PFSK-1 (cell line): ENCODE data around the gene ABI2.

Source experiments
- FOXP2 ChIP-seq: optimal IDR thresholded peaks from 2 replicates; pipeline ENCODE3; 2011; ENCODE audit warnings: borderline replicate concordance, control low read depth, inconsistent platforms; ENCODE audit not compliant: insufficient read depth; ENCODE audit errors: extremely low read length, extremely low read depth
- POLR2AphosphoS5 ChIP-seq: IDR thresholded peaks from 2 replicates; pipeline ENCODE4 v1.6.1; 2012; ENCODE audit warnings: low read depth, mild to moderate bottlenecking, control low read depth, low read length, moderate library complexity
- SIN3A ChIP-seq: IDR thresholded peaks from 2 replicates; pipeline ENCODE4 v1.6.1; 2012; ENCODE audit warnings: mild to moderate bottlenecking, low read length, moderate library complexity, borderline replicate concordance; ENCODE audit not compliant: insufficient read depth
- TAF1 ChIP-seq: IDR thresholded peaks from 2 replicates; pipeline ENCODE4 v1.6.1; 2012; ENCODE audit warnings: low read length, control low read depth, borderline replicate concordance; ENCODE audit not compliant: insufficient read depth
- TF ChIP-seq, protein P1 (sequence below), 2 experiments: IDR thresholded peaks; 2 replicates each; pipeline versions ENCODE4 v1.6.1 to v1.8.0; 2011 to 2012; ENCODE audit warnings: low read depth in 2 of 2, low read length in 2 of 2, control low read depth in 1 of 2, inconsistent platforms in 1 of 2, mild to moderate bottlenecking in 1 of 2, moderate library complexity in 1 of 2; ENCODE audit not compliant: insufficient read depth in 1 of 2

The ABI2 gene

DNA sequence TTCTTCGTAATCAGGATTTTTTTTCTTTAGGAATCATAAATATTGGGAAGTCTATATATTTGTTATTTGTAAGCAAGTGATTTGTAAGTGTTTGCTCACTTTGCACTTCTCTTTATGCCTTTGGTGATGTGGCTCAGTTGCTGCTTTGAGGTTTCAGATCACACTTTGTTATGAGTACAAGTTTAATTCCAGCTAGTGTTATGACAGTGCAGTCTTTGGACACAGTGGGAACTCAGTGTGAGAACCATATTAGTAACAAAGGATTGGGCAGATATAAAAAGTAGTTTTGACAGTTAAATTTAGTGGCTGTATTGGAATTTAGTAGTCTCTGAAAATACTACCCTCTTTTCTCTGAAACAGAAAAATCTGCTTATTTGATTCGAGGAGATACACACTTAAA is 67.7 kb downstream of the ABI2 start:
- no peak for TF ChIP-seq TAF1

DNA sequence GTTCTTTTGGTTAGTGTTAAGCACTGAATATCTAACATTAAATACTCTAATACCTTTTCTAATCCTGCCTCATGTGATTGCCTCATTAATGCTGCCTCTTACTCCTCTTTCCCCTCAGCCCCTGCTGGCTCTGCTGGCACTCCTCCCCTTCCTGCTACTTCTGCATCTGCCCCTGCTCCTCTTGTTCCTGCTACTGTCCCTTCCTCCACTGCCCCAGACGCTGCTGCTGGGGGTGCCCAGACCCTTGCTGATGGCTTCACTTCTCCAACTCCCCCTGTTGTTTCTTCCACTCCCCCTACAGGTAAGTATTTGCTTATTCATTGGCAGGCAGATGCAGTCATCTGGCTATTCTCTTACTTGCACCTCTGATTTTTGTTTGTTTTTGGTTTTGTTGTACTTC is 68.5 kb downstream of the ABI2 start:
- TF ChIP-seq SIN3A (no peak), POLR2AphosphoS5 (no peak), FOXP2 (no peak), TAF1 (no peak)
- TF ChIP-seq, protein P1, sequence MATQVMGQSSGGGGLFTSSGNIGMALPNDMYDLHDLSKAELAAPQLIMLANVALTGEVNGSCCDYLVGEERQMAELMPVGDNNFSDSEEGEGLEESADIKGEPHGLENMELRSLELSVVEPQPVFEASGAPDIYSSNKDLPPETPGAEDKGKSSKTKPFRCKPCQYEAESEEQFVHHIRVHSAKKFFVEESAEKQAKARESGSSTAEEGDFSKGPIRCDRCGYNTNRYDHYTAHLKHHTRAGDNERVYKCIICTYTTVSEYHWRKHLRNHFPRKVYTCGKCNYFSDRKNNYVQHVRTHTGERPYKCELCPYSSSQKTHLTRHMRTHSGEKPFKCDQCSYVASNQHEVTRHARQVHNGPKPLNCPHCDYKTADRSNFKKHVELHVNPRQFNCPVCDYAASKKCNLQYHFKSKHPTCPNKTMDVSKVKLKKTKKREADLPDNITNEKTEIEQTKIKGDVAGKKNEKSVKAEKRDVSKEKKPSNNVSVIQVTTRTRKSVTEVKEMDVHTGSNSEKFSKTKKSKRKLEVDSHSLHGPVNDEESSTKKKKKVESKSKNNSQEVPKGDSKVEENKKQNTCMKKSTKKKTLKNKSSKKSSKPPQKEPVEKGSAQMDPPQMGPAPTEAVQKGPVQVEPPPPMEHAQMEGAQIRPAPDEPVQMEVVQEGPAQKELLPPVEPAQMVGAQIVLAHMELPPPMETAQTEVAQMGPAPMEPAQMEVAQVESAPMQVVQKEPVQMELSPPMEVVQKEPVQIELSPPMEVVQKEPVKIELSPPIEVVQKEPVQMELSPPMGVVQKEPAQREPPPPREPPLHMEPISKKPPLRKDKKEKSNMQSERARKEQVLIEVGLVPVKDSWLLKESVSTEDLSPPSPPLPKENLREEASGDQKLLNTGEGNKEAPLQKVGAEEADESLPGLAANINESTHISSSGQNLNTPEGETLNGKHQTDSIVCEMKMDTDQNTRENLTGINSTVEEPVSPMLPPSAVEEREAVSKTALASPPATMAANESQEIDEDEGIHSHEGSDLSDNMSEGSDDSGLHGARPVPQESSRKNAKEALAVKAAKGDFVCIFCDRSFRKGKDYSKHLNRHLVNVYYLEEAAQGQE (IDR thresholded peaks at IDR 0.05; ENCODE audit: insufficient read depth in 1 of 2, low read depth in 2 of 2, low read length in 2 of 2): no peak

DNA sequence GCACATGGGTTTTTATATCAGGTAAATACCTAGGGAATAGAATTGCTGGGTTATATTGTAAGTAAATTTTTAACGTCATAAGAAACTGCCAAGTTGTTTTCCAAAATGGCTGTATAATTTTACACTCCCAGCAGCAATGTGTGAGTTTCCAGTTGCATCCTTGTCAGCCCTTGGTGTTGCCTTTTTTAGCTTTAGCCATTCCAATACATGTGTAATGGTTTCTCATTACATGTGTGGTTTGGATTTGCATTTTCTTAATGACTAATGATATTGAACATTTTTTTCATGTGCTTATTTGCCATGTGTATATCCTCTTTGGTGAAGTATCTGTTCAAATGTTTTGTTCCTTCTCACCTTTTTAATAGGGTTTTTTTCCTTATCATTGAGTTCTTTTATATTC is 70.8 kb downstream of the ABI2 start:
- TF ChIP-seq POLR2AphosphoS5: no peak
- no peak for TF ChIP-seq SIN3A
- no peak for TF ChIP-seq FOXP2
- TF ChIP-seq, protein P1 (IDR thresholded peaks at IDR 0.05; ENCODE audit: insufficient read depth in 1 of 2, low read depth in 2 of 2, low read length in 2 of 2): no peak
- no peak for TF ChIP-seq TAF1

DNA sequence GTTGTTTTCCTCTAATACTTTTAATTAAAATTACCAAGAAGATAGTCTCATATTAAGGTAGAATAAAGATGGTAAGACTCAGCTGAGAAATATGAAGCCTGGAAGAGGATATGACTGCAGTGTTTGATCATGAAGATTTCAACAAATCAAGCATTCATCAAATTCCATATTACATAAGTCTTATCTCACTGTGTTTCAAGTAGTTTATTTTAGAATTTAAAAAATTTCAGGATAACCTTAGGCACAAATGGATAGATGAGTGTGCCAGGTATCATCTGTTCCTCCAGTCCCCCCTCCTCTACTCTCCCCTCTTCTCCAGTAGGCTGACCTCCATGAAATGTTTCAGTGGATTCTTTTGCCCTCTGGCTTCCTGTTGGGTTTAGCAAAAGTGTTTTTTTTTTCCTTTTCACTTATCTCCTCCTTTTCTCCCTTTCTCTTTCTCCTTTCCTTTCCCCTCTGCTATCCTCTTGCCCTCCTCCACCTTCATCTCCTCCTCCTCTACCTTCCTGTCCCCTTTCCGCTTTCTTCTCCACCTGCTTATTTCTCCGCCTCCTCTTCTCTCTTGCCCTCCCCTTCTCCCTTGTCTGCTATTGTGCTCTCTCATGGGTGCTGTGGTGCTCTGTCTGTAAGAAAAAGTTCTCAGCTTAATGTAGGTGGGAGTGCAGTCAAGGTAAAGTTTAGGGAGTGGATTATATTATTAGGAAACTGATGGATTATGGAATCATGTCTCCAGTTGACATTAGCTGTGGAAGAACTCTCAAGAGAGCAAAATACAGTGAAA is 72.8 kb downstream of the ABI2 start:
- TF ChIP-seq FOXP2: no peak
- TF ChIP-seq SIN3A: no peak
- TF ChIP-seq TAF1: no peak
- TF ChIP-seq, protein P1 (IDR thresholded peaks at IDR 0.05; ENCODE audit: insufficient read depth in 1 of 2, low read depth in 2 of 2, low read length in 2 of 2): no peak
- TF ChIP-seq POLR2AphosphoS5: no peak

DNA sequence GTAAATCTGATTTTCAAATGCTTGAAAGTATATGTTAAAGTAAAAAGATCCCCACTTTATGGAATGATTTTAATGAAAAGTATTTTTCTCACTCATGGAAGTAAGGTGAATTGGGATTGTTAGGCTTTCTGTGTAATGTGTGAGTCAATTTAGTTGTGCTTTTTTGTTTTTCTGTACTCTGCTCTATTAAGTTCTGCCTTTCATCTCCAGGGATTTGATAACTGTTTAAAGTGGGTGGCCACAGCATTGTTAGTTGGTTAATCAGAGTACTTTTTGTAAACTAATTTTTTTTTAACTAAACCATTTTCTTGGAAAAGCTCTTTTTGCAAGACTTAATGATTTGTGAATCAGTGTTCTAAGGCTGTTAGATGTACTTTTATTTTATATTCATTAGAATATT is 76.8 kb downstream of the ABI2 start:
- TF ChIP-seq, protein P1 (IDR thresholded peaks at IDR 0.05; ENCODE audit: insufficient read depth in 1 of 2, low read depth in 2 of 2, low read length in 2 of 2): no peak
- TF ChIP-seq SIN3A: no peak
- TF ChIP-seq POLR2AphosphoS5: no peak
- TF ChIP-seq FOXP2: no peak
- TF ChIP-seq TAF1: no peak
